Keratinocyte (primary cell): ENCODE data around the gene ARHGEF16.

Experiments used
- EZH2 ChIP-seq: IDR thresholded peaks from one replicate; pipeline ENCODE4 v1.6.1; 2012; ENCODE audit warnings: inconsistent platforms, mild to moderate bottlenecking, low read length, moderate library complexity
- TF ChIP-seq, protein P1 (sequence below), 3 experiments: IDR thresholded peaks in 1 of 3; conservative IDR thresholded peaks in 1 of 3; optimal IDR thresholded peaks in 1 of 3; 2 replicates in 2 of 3; 3 replicates in 1 of 3; pipeline versions ENCODE3 to v1.5.1; 2011; ENCODE audit warnings: low read length in 3 of 3, mild to moderate bottlenecking in 3 of 3, moderate library complexity in 2 of 3, control low read depth in 1 of 3, inconsistent platforms in 1 of 3; ENCODE audit not compliant: insufficient read depth in 2 of 3; ENCODE audit errors: extremely low read depth in 1 of 3

DNA sequence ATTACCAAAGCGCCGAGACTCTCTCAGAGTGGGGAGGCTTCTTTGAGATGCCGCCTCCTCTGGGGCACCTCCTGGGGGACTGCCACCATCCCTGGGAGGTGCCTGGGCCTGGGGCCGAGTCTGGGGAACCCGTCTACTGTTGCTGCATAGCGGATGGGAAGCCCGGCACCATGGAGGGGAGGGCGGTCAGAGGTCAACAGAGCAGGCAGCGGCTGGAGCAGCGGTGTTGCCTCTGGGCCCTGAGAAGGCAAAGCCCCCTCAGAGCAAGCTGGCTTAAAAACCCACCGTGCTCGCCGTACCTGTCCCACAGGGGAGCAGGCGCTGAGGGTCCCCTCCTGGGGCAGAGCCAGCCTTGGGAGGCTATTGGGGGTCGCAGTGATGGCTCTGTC, 62.0 kb downstream of the ARHGEF16 start:
- TF ChIP-seq, protein P1, sequence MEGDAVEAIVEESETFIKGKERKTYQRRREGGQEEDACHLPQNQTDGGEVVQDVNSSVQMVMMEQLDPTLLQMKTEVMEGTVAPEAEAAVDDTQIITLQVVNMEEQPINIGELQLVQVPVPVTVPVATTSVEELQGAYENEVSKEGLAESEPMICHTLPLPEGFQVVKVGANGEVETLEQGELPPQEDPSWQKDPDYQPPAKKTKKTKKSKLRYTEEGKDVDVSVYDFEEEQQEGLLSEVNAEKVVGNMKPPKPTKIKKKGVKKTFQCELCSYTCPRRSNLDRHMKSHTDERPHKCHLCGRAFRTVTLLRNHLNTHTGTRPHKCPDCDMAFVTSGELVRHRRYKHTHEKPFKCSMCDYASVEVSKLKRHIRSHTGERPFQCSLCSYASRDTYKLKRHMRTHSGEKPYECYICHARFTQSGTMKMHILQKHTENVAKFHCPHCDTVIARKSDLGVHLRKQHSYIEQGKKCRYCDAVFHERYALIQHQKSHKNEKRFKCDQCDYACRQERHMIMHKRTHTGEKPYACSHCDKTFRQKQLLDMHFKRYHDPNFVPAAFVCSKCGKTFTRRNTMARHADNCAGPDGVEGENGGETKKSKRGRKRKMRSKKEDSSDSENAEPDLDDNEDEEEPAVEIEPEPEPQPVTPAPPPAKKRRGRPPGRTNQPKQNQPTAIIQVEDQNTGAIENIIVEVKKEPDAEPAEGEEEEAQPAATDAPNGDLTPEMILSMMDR (optimal IDR thresholded peaks at IDR 0.05 in 1 of 3, IDR thresholded peaks at IDR 0.05 in 1 of 3, conservative IDR thresholded peaks at IDR 0.05 in 1 of 3; ENCODE audit: extremely low read depth in 1 of 3, insufficient read depth in 2 of 3, low read length in 3 of 3) = no peak
- TF ChIP-seq EZH2 = no peak
